NOMO-1 (cell line): ENCODE results near the gene PLPP6.
"Not testable (repeated sequence)": the region's sequence is repeated elsewhere in the genome, so short reads cannot be mapped to it uniquely, and the experiment has no call there.

ENCODE experiments used
- DNase-seq, 2 experiments: peaks; one replicate each; lab custom pipeline; 2025; ENCODE audit not compliant: unreplicated experiment in 2 of 2; lab: John Stamatoyannopoulos, UW

The PLPP6 gene

DNA sequence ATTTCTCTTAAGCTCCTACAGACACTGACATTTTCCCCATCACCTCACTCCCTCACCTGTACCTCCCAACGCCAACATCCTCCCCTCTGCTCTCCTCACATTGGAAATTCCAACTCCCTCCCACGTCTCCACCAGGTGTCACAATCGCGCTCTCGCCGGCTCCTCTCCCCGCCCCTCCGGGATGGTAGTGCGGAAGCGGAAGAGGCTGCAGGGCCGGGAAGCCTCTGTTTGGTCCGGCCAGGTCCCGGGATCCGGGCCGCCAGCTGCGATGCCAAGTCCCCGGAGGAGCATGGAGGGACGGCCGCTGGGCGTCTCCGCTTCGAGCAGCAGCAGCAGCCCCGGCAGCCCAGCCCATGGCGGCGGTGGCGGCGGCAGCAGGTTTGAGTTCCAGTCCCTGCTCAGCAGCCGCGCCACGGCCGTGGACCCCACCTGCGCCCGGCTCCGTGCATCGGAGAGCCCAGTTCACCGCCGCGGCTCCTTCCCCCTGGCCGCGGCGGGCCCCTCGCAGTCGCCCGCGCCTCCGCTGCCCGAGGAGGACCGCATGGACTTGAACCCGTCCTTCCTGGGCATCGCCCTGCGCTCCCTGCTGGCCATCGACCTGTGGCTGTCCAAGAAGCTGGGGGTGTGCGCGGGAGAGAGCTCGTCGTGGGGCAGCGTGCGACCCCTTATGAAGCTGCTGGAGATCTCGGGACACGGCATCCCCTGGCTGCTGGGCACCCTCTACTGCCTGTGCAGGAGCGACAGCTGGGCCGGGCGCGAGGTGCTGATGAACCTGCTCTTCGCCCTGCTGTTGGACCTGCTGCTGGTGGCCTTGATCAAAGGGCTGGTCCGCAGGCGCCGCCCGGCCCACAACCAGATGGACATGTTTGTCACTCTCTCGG is at the start of gene PLPP6:
TSS of gene PLPP6 (plus strand) at position 187 of the 881 bp plus-strand sequence. CDS start at position 269, 82 bp downstream.
- peak; percentile 37 to 40 for DNase-seq

DNA sequence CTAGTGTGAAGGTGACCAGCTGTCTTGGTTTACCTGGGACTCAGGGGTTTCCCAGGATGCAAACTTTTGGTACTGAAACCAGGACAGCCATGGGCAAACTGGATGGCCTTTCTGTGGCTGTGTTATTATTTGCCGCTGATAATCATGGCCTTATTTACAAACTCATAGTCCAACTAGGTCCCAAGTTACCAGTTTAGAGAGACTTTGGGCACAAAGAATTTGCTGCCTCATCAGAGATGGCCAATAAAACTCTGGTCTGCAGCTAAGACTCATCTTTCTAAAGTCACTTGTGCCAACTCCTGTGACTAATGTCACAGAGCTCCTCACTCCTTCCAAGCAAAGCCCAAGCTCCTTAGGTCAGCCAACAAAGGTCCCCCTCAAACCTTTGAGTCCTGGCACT is 47.5 kb upstream of the PLPP6 start:
- no peak for DNase-seq

DNA sequence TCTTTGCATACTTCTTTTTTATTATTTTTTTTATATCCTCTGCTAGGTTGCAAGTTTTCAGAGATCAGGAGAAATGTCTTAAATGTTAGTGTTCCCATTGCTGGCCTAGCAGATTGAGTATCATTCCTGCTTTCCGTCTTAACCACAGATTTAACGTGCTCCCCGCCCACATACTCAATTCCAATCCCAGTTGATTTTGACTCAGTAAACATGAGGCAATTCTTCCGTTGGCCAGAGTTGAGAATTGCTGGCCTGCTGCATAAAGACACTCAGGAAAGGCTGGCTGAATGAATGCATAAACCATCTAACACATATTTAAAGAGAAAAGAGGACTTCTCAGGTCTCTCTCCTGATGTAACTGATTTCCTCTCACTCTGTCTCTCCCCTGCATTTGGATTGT is 46.8 kb upstream of the PLPP6 start:
- DNase-seq = no peak

DNA sequence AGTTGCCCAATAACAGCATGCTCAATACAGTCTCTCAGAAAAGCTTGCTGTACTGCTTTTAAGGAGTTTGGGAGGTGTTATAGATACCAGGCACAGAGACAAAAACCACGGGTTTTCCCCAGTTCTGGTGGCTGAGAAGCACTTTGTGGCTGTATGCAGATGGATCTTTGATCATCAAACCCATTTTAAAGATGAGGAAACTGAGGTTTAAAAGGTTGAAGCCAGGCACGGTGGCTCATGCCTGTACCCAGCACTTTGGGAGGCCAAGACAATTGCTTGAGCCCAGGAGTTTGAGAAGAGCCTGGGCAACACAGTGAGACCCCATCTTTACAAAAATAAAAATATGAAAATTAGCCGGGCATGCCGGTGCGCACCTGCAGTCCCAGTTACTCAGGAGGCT is 46.3 kb upstream of the PLPP6 start:
- no peak for DNase-seq

DNA sequence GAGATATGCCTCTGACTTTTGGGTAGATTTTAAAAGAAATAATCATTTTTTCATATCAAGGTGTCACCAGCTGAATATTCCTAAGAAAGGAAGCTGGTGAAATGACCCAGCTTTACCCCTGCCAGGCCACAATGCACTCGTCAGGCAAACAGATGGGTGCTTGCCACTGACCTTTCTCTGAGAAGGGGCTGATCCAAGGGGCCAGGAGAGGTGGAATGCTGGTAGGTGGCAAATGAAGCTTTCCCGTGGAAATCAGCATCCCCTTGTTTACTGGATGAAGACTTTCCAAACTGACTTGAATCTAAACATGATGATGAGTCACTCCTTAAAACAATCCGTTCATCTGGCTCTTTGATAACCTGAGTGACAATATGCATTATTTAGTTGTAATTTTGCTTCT is 44.3 kb upstream of the PLPP6 start:
- DNase-seq = no peak

DNA sequence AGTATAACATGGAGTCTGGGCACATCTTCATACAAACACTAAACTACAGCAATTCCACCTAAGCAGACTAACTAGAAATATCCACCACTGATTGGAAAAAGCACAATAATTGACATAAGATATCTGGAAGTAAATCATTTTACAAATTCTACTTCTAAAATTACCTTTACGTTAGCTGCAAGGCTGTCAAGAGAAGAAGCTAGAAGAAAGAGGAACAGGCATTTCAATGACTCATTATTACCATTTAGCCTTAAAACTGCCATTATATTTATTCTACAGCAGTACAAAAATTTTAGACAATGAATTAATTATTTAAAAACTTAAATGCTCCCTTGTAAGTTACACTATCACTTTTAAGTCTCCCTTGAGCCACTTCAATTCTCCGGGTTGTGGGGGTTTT is 43.4 kb upstream of the PLPP6 start:
- peak in 1 of 2 experiments; percentile 56 for DNase-seq

DNA sequence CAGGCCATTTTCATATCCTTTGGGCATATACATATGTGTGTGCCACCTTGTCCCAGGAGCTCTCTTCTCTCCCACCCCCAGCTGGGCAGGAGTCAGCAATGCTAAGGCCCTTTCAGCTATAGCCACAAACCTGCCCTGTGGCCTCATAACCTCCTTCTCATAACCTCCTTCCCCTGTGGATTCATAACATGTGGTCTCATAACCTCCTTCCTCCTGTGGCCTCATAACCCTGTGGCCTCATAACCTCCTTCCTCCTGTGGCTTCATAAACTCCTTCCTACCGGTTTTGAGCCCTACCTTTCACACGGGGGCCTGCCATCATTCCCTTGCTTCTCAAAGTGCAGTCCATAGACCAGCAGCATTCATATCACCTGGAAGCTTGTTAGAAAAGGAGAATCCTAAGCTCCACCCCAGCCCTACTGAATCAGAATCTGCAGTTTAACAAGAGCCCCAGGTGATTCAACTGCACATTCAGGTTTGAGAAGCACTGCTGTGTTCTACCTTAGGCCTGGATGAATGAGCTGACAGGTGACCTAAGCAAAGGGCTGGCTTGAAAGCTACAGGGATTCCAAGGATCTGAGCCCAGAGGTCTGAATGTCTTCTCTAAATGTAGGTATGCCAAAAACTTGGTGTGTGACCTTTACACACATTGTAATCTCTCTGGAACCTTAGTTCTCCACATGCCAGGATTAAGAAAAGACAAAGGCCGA is 41.9 kb upstream of the PLPP6 start:
- peak; percentile 39 to 55 for DNase-seq

DNA sequence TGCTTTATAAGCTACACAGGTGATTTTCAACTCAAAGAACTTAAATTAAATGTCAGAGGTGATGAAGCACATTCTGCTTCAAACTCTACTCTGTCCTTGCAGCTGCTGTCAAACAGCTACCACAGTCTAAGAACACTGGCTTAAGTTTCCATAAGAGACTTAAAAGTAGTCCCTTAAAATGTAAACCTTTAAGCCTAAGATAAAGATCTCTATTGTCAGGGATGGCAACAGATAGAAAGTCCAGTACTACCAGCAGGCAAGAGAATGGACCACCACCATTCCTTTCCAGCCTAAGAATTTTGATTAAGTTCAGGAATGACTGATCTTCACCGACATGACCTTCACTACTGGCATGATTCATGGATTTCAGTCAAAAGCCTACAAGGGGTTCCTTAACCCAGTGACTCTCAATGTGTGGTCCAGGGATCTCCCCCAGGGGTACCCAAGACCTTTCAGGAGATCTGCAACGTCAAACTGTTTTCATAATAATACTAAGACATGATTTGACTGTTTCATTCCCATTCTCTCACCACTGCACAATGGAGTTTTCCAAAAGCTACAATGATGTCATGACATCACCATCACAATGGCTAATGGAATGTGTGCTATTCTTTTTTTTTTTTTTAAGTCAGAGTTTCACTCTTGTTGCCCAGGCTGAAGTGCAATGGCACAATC is 41.1 kb upstream of the PLPP6 start:
- no peak for DNase-seq

DNA sequence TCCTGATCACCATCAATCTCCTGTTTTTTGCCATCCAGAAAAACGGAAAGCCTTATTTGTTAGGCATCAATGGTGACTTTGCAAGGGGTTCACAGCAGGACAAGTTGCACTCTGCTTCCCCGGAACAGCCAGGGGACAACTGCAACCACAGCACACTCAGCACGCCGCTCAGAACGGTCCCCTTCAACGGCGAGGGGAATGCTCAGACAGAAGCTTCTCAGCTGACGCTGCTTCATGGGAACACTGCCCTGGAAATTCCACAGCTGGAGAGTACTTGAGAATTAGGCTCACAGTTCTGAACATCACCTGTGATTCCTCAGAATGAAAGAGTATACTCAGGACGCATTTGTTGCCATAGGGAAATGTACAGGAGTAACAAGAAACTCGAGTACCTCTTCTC is 40.1 kb upstream of the PLPP6 start:
- DNase-seq = no peak

DNA sequence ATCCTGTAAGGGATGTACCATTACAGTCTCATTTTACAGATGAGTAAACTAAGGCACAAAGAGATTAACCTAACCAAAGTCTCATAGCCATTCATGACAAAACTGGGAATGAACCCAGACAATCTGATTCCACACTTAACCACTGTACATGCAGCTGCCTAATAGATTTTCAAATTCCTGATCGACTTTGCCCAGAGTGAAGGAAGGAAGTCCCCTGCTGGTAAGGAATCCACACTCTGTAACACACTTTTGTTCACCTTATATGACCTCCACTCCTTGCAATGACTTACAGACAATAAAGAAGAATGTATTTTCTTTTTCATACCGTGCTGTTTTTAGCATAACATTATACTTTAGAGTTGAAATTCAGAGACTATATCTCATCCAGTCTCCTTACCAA is 31.3 kb upstream of the PLPP6 start:
- no peak for DNase-seq

DNA sequence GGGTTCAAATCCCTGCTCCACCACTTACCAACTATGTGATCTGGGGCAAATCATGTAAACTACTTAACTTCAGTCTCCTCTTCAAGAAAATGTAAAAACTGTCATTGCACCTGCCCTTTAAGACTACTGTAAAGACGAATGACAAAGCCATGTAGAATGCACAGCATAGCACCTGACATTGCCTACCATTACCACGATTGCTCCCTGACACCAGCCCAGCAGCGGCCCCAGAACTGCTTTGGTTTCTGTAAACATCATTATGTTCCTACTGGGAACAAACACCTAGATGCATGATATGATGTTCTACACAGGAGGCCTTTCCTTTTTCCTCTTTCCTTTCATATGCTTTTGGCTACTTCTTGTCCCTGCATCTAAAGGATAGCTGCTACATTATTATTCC is 23.1 kb upstream of the PLPP6 start:
- DNase-seq = no peak

DNA sequence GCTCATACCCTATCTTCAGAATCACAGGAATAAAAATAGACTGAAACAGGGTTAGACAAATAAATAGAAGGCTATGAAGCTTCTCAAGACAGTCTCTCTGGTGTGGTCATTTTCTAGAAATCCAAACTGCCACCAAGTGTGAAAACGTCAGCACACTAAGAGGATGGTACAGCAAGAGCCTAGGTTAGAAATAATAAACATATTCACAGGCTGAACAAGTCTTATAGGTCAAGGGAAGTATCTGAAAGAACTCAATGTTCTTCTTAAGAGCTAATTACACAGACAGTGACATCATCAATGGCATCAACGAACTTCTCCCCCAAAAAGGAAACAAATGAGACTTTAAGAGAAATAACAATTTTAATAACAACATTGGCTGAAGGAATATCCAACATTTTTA is 22.7 kb upstream of the PLPP6 start:
- no peak for DNase-seq

DNA sequence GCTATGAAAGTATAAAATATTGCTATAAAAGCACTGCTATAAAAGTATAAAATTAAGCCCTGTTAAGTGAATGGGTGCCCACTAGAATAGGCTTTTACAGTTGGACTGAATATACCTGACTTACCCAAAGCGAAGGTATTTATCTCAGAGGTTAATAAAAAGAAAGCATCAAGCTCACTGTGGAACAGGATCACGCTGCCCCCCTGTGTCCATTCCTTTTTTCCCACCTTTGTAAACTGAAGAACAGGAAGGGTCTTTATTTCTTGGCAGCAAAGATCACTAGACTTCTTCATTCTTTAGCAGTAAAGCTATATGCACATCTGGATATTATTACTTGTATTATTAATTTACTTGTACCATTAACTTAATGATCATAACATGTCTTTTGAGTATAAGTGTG is 22.1 kb upstream of the PLPP6 start:
- DNase-seq = peak in 1 of 2 experiments; percentile 8

DNA sequence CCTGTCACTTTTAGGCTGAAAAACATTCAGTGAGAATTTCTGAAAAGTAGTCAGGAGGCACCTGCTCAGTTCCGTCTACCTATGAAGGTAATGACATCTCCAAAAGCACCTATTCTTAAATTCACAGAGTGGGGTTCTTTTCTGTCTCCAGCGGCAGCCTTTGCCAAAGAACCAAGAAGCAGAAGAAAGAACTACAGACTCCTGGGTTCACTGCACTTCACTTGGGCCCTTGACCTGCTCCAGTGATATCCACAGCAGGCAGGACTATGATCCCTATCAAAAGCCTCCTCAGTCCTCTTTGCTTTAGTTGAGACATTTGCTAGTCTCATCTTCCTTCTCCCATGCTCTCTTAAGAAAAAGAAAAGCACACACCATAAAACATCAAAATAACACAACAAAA is 19.7 kb upstream of the PLPP6 start:
- no peak for DNase-seq

DNA sequence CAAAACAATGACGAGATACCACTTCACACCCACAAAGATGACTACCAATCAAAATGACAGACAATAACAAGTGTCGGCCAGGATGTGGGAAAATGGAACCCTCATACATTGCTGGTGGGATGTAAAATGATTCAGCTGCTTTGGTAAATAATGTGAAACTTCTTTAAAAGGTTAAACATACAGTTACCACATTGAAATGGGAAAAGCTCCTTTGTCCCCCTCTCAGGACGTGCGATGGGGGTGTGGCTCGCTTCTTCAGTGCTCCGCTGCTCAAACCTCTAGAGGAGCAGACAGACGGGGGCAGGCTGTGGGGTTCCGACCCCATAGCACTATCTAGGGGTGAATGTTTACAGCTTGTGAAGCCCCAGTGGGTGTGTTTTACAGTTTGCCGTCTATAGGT is 8.0 kb upstream of the PLPP6 start:
- DNase-seq = no peak

DNA sequence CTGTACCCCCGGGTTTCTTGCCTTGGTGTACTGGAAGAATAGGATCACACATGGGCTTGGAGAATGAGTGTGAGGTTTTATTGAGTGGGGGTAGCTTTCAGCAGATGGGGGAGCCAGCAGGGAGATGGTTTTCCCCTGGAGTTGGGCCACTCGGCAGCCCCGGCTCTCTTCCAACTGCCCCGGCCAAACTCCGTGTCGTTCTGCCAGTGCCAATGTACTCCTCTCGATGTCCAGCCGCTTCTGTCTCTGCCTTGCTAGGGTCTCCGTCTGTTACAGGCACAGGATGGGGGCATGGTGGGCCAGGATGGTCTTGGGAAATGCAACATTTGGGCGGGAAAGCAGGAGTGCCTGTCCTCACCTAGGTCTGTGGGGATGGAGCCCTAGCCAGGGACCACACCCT is 7.6 kb upstream of the PLPP6 start:
- no peak for DNase-seq

DNA sequence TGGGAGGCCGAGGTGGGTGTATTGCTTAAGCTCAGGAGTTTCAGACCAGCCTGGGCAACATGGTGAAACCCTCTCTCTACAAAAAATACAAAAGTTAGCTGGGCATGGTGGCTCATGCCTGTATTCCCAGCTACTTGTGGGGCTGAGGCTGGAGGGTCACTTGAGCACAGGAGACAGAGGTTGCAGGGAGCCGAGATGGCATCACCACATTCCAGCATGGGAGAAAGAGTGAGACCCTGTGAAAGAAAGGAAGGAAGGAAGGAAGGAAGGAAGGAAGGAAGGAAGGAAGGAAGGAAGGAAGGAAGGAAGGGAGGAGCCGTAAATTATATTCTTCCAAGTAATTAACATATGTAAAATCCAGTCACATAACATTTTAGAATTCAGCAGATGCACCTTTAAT is 5.9 kb upstream of the PLPP6 start:
- DNase-seq = not testable (repeated sequence)

DNA sequence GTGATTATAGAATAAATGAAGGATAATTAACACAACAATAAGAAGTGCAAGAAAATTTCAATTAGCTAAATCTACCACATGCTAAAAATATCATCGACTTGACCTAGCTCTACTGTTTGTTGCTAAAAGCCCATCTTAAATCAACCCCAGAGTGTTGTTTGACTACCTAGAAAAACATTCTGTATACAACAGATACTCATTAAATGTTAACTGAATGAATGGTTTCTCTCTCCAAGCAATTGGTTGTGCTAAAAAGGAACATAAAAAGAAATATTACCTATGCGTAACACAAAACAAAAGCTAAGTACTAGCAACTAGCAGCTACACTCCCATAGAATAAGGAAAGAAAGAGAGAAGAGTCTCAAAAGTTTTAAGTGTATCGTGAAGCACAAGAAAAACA is 5.5 kb upstream of the PLPP6 start:
- DNase-seq = no peak

DNA sequence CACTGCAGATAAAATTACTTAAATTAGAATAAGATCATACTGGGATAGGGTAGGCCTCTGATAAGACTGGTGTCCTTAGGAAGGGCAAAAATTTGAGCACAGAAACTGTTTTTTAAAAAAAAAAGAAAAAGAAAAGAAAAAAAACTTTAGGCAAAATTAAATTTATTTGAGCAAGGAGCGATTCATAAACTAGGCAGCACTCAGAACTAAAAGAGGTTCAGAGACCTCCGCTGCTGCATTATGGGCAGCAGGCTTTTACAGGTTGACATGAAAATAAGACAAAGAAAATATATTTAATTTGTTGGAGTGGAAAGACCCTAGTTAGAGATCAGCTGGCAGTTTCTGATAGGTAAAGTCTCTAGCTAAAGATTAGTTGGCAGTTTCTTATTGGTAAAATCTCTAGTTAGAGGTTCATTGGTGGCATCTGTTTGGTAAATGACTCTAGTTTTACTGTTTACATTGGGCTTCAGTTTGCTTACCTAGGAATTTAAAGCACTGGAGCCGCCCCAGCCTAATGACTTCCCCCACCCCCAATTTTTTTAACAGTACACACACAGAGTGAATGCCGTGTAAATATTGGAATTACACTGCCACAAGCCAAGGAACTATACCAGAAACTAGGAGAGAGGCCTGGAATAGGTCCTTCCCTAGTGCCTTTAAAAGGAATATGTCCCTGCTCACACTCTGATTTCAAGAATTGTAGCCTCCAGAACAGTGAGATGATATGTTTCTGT is 4.5 kb upstream of the PLPP6 start:
- DNase-seq = no peak

DNA sequence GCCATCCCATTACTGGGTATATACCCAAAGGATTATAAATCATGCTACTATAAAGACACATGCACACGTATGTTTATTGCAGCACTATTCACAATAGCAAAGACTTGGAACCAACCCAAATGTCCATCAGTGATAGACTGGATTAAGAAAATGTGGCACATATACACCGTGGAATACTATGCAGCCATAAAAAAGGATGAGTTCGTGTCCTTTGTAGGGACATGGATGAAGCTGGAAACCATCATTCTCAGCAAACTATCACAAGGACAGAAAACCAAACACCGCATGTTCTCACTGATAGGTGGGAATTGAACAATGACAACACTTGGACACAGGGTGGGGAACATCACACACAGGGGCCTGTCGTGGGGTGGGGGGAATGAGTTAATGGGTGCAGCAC is 1.4 kb upstream of the PLPP6 start:
- DNase-seq = not testable (repeated sequence)

DNA sequence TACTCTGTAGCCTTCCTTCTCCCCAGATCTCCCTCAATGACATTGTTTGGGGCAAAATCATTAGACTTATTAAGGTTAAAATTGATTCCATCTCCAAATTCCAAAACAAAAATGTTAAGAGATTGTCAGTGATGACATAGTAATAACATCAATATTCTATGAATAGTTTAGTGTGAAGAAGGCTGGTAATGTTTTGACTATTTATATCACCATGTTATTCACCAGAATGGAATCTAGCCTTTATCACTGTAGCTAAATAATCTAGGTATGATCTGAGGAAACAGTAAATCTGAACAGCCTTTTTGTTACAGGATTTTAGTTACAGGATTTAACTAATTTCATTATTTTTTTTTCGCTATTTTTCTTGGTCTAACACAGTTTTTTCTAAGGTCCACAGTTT is 929 bp upstream of the PLPP6 start:
- DNase-seq = no peak
